Endothelial cell of umbilical vein (primary cell): ENCODE data around the gene RUNX2.

Experiments used
- CTCF ChIP-seq, 2 donors: IDR thresholded peaks; 1 replicate in 1 of 2; 2 replicates in 1 of 2; pipeline ENCODE4 v1.5.1; 2011; ENCODE audit warnings: low read length in 2 of 2, mild to moderate bottlenecking in 2 of 2, moderate library complexity in 2 of 2, control low read depth in 1 of 2, inconsistent platforms in 1 of 2, low read depth in 1 of 2; ENCODE audit not compliant: insufficient read depth in 1 of 2; ENCODE audit errors: extremely low read depth in 1 of 2
- EZH2 ChIP-seq: IDR thresholded peaks from 2 replicates; pipeline ENCODE4 v1.6.1; 2012; ENCODE audit warnings: borderline replicate concordance, low read depth, mild to moderate bottlenecking, moderate library complexity, low read length, inconsistent platforms; ENCODE audit not compliant: severe bottlenecking
- FOS ChIP-seq: IDR thresholded peaks from 2 replicates; pipeline ENCODE4 v1.6.1; 2011; ENCODE audit warnings: mild to moderate bottlenecking, low read length, moderate library complexity, borderline replicate concordance; ENCODE audit not compliant: insufficient read depth
- GATA2 ChIP-seq: IDR thresholded peaks from 2 replicates; pipeline ENCODE4 v1.7.0; 2011; ENCODE audit warnings: low read depth, mild to moderate bottlenecking, moderate library complexity, mixed read lengths, low read length; ENCODE audit not compliant: insufficient read length, insufficient read depth
- JUN ChIP-seq: IDR thresholded peaks from 2 replicates; pipeline ENCODE4 v1.6.1; 2011; ENCODE audit warnings: borderline replicate concordance, low read depth; ENCODE audit not compliant: insufficient read length, insufficient read depth
- MAX ChIP-seq: IDR thresholded peaks from 2 replicates; pipeline ENCODE4 v1.6.1; 2011; ENCODE audit not compliant: insufficient read depth, insufficient read length
- MYC ChIP-seq: IDR thresholded peaks from one replicate; pipeline ENCODE4 v1.6.1; 2011; ENCODE audit warnings: mild to moderate bottlenecking, low read depth, low read length
- POLR2A ChIP-seq: IDR thresholded peaks from 2 replicates; pipeline ENCODE4 v1.6.1; 2012; ENCODE audit warnings: low read depth, mild to moderate bottlenecking, control low read depth, low read length
- POLR2AphosphoS5 ChIP-seq: IDR thresholded peaks from 2 replicates; pipeline ENCODE4 v1.6.1; 2012; ENCODE audit warnings: low read depth, mild to moderate bottlenecking, control low read depth, low read length, moderate library complexity; ENCODE audit not compliant: insufficient read depth

GRCh38 chr6:45350186-45350710 lies 22.1 kb downstream of the RUNX2 start:
- TF ChIP-seq EZH2 (no peak), CTCF (IDR thresholded peaks at IDR 0.05; ENCODE audit: extremely low read depth in 1 of 2, insufficient read depth in 1 of 2, low read depth in 1 of 2, low read length in 2 of 2) (no peak), FOS (no peak), POLR2A (no peak), JUN (no peak), MAX (no peak), POLR2AphosphoS5 (no peak), MYC (no peak), GATA2 (no peak)
